GM08714 (cell line): ENCODE results near the gene C1orf87.

Experiments used
- H3K4me3 ChIP-seq: fragments of 200-500 bp; sonication (Bioruptor generic); 2 replicates; pipeline ENCODE4 v1.5.1; 2014; ENCODE audit warnings: mild to moderate bottlenecking, low read length, inconsistent platforms
- ZNF274 ChIP-seq: IDR thresholded peaks from 2 replicates; pipeline ENCODE4 v1.6.1; 2012; ENCODE audit warnings: mild to moderate bottlenecking, low read depth, low read length

Gene C1orf87

DNA sequence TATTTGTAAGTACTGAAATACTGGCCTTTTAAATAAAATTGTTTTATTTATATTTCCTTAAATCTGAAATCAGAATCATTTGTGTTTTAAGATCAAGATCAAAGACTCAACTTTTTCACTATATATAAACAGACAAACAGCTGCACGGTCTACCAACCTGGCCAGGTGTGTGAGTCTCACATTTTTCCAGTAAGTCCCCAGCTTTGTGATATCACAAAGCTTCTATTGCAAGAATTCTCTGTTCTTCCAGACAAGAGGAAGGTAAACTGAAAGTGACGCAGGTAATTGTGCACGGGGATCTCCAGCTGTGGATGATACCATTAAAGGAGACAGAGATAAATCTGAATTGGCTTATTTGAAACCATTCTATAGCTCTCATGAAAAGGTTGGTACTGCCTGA lies 105.8 kb downstream of the C1orf87 start:
- no peak overlapping the region for H3K4me3 ChIP-seq
- TF ChIP-seq ZNF274, result no peak

DNA sequence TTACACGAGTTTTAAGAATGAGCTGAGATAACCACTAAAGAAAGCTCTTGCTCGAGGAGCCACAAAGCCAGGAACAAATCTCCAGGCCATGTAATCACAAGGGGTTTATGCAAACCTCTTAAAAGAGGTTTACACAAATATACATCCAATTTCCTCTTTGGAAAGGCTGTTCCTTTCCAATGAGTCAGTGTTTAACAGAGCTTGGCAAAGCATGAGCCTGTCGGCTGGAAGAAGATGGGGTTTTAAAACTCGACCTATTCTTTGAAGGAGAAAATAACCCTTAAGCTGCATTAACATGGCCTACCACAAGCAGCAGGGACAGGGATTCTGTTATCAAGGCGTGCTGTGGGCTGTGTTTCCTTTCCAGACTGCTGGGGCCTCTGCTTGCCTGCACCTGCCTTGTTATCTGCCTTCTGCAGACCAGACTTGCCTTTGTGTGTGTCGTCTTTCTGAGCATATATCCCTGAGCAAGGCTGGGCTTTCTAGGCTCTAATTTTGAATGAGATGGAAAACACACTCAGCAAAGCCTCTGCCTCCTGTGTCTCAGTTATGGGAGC lies 106.4 kb downstream of the C1orf87 start:
- no peak for TF ChIP-seq ZNF274
- H3K4me3 ChIP-seq, result no peak overlapping the region

DNA sequence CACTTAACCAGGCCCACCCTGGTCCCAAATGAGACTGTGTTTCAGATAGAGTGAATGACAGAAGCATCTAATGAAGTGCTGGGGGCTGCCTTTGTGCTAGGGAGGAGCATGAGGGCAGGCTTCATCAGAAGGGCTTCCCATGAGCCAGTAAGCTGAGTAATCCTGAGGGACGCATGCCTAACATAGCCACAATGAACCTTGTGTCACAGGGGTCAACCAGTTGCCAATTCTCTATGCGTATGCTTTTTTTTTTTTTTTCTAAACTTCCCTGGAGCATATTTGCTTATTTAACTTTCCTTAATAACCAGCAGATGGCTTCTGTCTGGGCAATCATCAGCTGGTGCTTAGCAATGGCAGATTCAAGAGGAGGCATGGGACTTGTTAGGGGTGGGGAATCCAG lies 121.5 kb downstream of the C1orf87 start:
- no peak overlapping the region for H3K4me3 ChIP-seq
- no peak for TF ChIP-seq ZNF274

DNA sequence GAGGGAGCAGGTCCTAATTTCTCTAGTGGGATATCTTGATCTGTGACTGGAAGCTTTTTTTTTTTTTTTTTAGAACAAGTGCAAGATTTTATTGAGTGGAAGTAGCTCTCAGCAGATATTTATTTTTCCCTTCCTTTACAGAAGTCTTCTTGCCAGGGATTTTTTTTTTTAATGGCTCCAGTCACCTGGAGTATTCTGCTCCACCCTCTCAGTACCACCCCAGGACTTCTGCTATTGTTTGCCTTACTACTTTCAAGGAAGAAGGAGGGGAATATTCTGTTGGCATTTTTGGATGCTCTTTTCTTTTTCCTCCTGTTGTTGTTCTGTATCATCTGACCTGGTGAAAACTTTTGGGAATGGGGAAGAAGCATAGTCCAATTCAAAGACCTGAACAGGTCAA lies 123.9 kb downstream of the C1orf87 start:
- H3K4me3 ChIP-seq, result no peak overlapping the region
- no peak for TF ChIP-seq ZNF274

DNA sequence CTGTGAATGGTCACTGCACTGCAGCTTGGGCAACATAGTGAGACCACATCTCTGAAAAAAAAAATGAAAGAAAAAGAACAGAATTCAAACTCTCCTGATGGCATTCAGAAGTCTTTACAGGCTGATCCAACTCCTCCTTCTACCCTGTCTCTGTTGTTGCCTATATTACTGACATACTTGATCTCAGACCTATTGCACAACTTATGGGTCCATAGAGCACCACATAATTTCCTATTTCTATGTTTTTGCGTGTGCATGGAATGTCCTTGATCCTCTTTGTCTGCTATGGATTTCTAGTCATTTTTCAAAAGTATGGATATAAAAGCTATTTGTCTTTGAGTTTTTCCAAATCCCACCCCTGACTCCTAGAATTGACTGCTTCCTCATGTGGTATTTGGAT lies 124.6 kb downstream of the C1orf87 start:
- no peak overlapping the region for H3K4me3 ChIP-seq
- TF ChIP-seq ZNF274, result no peak

DNA sequence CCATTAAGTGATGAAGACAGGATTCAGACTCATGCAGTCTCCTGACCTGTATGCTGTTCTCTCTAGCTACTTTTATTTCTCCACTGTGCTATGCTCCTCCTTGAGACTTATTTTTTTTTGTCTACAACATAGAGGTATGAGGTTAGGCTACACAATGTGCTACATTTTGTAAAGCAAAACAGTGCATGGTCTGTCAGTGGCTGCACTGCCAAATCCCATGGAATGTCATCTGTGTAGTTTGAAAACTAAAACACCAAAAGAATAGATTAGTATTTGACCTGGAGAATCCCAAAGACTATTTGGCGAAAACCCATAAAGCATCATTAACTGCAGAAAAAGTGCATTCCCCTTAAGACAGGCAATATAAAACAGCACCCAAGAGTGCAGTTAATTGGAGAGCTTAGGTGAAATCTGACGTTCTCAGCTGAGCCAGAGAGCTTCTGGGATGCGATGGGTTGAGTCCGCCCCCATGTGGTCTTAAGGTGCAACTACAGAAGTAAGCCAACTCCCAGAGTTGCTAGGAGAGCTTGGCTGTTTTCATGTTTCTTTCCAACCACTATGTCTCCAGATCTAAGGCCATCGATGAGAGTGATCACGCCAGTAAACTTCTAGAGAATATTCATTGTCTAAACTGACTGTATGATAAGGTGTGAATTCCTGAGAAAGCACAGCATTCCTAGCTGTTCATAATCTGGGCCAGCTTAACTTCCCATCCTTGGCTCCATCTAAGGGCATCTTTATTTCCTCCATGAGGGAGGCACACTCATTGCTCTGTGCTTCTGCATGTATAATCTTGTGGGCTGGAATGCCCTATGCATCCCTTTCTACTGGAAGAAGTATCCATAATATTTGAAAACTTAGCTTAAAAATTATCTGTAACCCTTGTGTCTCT lies 126.3 kb downstream of the C1orf87 start:
- no peak for TF ChIP-seq ZNF274
- H3K4me3 ChIP-seq, result no peak overlapping the region

DNA sequence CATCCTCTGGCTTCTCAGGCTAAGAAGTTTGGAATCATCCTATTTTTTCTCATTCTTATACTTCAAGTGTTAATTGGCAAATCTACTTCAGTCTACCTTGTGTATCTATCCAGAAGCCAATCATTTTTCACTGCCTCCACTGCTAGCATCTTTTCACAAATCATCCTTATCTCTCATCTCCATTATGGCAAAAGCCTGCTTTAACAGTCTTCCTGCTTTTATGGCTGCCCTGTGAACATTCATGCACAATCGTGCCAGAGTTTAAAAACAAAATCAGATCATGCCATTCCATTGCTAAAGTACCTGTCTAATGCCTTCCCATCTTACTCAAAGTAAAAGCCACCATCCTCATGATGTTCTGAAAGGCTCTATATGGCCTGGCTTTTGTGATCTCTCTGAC lies 127.8 kb downstream of the C1orf87 start:
- no peak overlapping the region for H3K4me3 ChIP-seq
- no peak for TF ChIP-seq ZNF274
